Measurements from ENCODE around the gene CBX3.

DNA sequence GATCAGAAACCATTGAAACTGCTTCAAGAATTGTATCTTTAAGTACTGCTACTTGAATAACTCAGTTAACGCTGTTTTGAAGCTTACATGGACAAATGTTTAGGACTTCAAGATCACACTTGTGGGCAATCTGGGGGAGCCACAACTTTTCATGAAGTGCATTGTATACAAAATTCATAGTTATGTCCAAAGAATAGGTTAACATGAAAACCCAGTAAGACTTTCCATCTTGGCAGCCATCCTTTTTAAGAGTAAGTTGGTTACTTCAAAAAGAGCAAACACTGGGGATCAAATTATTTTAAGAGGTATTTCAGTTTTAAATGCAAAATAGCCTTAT is 15.7 kb upstream of the CBX3 start:
- TF ChIP-seq, protein P1, sequence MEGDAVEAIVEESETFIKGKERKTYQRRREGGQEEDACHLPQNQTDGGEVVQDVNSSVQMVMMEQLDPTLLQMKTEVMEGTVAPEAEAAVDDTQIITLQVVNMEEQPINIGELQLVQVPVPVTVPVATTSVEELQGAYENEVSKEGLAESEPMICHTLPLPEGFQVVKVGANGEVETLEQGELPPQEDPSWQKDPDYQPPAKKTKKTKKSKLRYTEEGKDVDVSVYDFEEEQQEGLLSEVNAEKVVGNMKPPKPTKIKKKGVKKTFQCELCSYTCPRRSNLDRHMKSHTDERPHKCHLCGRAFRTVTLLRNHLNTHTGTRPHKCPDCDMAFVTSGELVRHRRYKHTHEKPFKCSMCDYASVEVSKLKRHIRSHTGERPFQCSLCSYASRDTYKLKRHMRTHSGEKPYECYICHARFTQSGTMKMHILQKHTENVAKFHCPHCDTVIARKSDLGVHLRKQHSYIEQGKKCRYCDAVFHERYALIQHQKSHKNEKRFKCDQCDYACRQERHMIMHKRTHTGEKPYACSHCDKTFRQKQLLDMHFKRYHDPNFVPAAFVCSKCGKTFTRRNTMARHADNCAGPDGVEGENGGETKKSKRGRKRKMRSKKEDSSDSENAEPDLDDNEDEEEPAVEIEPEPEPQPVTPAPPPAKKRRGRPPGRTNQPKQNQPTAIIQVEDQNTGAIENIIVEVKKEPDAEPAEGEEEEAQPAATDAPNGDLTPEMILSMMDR (IDR thresholded peaks at IDR 0.05 in 2 of 3, conservative IDR thresholded peaks at IDR 0.05 in 1 of 3; ENCODE audit: control insufficient read depth in 2 of 3, extremely low read depth in 1 of 3, insufficient read depth in 1 of 3, low read depth in 3 of 3, low read length in 3 of 3): no peak
- TF ChIP-seq ZNF384 (IDR thresholded peaks at IDR 0.05; ENCODE audit: borderline replicate concordance, low read depth, low read length) (no peak), POLR2A (IDR thresholded peaks at IDR 0.05; ENCODE audit: low read depth, low read length) (no peak), ETV6 (conservative IDR thresholded peaks at IDR 0.05 in 1 of 2, IDR thresholded peaks at IDR 0.05 in 1 of 2; ENCODE audit: borderline replicate concordance in 1 of 2, low read depth in 1 of 2) (no peak), NR2C2 (IDR thresholded peaks at IDR 0.05; ENCODE audit: borderline replicate concordance, control insufficient read depth, insufficient read length, low read depth) (no peak), POLR2AphosphoS5 (IDR thresholded peaks at IDR 0.05; ENCODE audit: low read length) (0 out of 2 replicates have a peak, but pooled peaks have one; percentile 1), EZH2 (IDR thresholded peaks at IDR 0.05; ENCODE audit: borderline replicate concordance, control insufficient read depth, low read depth, low read length) (no peak), SUZ12 (IDR thresholded peaks at IDR 0.05; ENCODE audit: unreplicated experiment) (no peak), SRF (IDR thresholded peaks at IDR 0.05; ENCODE audit: low read depth in 2 of 2, low read length in 2 of 2) (no peak), CHD2 (IDR thresholded peaks at IDR 0.05; ENCODE audit: borderline replicate concordance, low read depth, low read length) (no peak), CREB1 (IDR thresholded peaks at IDR 0.05; ENCODE audit: low read depth) (no peak), MYB (IDR thresholded peaks at IDR 0.05; ENCODE audit: borderline replicate concordance, low read depth, low read length) (no peak)
- TF ChIP-seq, protein P2, sequence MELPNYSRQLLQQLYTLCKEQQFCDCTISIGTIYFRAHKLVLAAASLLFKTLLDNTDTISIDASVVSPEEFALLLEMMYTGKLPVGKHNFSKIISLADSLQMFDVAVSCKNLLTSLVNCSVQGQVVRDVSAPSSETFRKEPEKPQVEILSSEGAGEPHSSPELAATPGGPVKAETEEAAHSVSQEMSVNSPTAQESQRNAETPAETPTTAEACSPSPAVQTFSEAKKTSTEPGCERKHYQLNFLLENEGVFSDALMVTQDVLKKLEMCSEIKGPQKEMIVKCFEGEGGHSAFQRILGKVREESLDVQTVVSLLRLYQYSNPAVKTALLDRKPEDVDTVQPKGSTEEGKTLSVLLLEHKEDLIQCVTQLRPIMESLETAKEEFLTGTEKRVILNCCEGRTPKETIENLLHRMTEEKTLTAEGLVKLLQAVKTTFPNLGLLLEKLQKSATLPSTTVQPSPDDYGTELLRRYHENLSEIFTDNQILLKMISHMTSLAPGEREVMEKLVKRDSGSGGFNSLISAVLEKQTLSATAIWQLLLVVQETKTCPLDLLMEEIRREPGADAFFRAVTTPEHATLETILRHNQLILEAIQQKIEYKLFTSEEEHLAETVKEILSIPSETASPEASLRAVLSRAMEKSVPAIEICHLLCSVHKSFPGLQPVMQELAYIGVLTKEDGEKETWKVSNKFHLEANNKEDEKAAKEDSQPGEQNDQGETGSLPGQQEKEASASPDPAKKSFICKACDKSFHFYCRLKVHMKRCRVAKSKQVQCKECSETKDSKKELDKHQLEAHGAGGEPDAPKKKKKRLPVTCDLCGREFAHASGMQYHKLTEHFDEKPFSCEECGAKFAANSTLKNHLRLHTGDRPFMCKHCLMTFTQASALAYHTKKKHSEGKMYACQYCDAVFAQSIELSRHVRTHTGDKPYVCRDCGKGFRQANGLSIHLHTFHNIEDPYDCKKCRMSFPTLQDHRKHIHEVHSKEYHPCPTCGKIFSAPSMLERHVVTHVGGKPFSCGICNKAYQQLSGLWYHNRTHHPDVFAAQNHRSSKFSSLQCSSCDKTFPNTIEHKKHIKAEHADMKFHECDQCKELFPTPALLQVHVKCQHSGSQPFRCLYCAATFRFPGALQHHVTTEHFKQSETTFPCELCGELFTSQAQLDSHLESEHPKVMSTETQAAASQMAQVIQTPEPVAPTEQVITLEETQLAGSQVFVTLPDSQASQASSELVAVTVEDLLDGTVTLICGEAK (IDR thresholded peaks at IDR 0.05; ENCODE audit: borderline replicate concordance): no peak
- TF ChIP-seq, protein P3, sequence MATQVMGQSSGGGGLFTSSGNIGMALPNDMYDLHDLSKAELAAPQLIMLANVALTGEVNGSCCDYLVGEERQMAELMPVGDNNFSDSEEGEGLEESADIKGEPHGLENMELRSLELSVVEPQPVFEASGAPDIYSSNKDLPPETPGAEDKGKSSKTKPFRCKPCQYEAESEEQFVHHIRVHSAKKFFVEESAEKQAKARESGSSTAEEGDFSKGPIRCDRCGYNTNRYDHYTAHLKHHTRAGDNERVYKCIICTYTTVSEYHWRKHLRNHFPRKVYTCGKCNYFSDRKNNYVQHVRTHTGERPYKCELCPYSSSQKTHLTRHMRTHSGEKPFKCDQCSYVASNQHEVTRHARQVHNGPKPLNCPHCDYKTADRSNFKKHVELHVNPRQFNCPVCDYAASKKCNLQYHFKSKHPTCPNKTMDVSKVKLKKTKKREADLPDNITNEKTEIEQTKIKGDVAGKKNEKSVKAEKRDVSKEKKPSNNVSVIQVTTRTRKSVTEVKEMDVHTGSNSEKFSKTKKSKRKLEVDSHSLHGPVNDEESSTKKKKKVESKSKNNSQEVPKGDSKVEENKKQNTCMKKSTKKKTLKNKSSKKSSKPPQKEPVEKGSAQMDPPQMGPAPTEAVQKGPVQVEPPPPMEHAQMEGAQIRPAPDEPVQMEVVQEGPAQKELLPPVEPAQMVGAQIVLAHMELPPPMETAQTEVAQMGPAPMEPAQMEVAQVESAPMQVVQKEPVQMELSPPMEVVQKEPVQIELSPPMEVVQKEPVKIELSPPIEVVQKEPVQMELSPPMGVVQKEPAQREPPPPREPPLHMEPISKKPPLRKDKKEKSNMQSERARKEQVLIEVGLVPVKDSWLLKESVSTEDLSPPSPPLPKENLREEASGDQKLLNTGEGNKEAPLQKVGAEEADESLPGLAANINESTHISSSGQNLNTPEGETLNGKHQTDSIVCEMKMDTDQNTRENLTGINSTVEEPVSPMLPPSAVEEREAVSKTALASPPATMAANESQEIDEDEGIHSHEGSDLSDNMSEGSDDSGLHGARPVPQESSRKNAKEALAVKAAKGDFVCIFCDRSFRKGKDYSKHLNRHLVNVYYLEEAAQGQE (IDR thresholded peaks at IDR 0.05; ENCODE audit: low read depth, low read length): no peak

All from GM12878 (cell line).